K562 (cell line): ENCODE results near the gene UQCC2. TPM values are rescaled to one million over a fixed set of nuclear protein-coding genes. Genes with fewer than 3 reads are reported as not detected.
A peak's percentile ranks its signal among the peaks of the same experiment; 100 is the strongest.

Experiments used
- ATAC-seq: fragments of 200-7000 bp; cut with Tn5 transposase; 3 replicates; pipeline ENCODE4 v1.9.1; 2020; ENCODE audit warnings: moderate library complexity
- BruUV-seq: library from RNA; stranded (reverse); fragments of 400-500 nt; replicated peaks from 2 replicates; lab custom pipeline; 2021; lab: Mats Ljungman, UMichigan
- CTCF ChIA-PET: fragments of 300-600 bp; formaldehyde crosslinking; extraction: SDS; loops from one replicate; lab custom pipeline; 2021; ENCODE audit warnings: low intra/inter-chr PET ratio; lab: Yijun Ruan, JAX
- POLR2A ChIA-PET: fragments of 300-600, 350-650 bp; sonication (Branson Sonifier 250); formaldehyde crosslinking; extraction: SDS; loops from one replicate; lab custom pipeline; 2021; ENCODE audit warnings: antibody characterized with exemption, inconsistent platforms; lab: Yijun Ruan, JAX
- DNase-seq, 4 experiments: peaks; one replicate each; pipeline versions ENCODE4 v3.0.0 to v3.0.0-alpha.2; 2011 to 2018; ENCODE audit warnings: low spot score in 3 of 4, mixed read lengths in 3 of 4; ENCODE audit errors: extremely low read depth in 1 of 4
- FAIRE-seq: peaks from 2 replicates; lab custom pipeline; 2011; peaks lifted over from hg19 to GRCh38; lab: Jason Lieb, UNC
- H2AFZ ChIP-seq: 2 replicates; pipeline ENCODE4 v1.6.0; 2011; ENCODE audit warnings: low read depth, low read length, control low read depth, inconsistent platforms
- H3K27ac ChIP-seq: fragments of 200-600 bp; 3 replicates; pipeline ENCODE4 v1.8.0; 2011; ENCODE audit warnings: low read depth, mild to moderate bottlenecking, control low read depth, inconsistent platforms, low read length, moderate library complexity, mixed read lengths; ENCODE audit errors: extremely low read depth
- H3K27me3 ChIP-seq, 2 experiments: fragments of 300-600 bp in 1 of 2; 2 replicates in 1 of 2; 3 replicates in 1 of 2; pipeline versions ENCODE4 v1.6.0 to v1.8.0; 2011; ENCODE audit warnings: inconsistent platforms in 2 of 2, low read length in 2 of 2, mild to moderate bottlenecking in 1 of 2, mixed read lengths in 1 of 2, moderate library complexity in 1 of 2; ENCODE audit not compliant: control insufficient read depth in 2 of 2, insufficient read depth in 2 of 2
- H3K36me3 ChIP-seq: fragments of 300-600 bp; 3 replicates; pipeline ENCODE4 v1.8.0; 2011; ENCODE audit warnings: mild to moderate bottlenecking, low read length, inconsistent platforms; ENCODE audit not compliant: control insufficient read depth, insufficient read depth
- H3K4me1 ChIP-seq, 2 experiments: fragments of 200-600 bp in 1 of 2; replicated peaks in 1 of 2; 2 replicates in 1 of 2; 3 replicates in 1 of 2; pipeline versions ENCODE4 v1.5.1 to v1.8.0; 2011; ENCODE audit warnings: inconsistent platforms in 2 of 2, low read length in 2 of 2, mild to moderate bottlenecking in 1 of 2, mixed read lengths in 1 of 2, moderate library complexity in 1 of 2; ENCODE audit not compliant: control insufficient read depth in 2 of 2, insufficient read depth in 2 of 2
- H3K4me2 ChIP-seq: 2 replicates; pipeline ENCODE4 v1.6.1; 2011; ENCODE audit warnings: low read length, control low read depth, inconsistent platforms, mixed read lengths; ENCODE audit not compliant: insufficient read depth
- H3K4me3 ChIP-seq: fragments of 200-600 bp; sonication (generic), shearing (Covaris generic); 2 replicates; pipeline ENCODE4 v1.5.1; 2016; ENCODE audit warnings: control low read depth, inconsistent platforms
- H3K79me2 ChIP-seq: fragments of 200-600 bp; 3 replicates; pipeline ENCODE4 v1.8.0; 2011; ENCODE audit warnings: low read length, inconsistent platforms; ENCODE audit not compliant: control insufficient read depth, insufficient read depth
- H3K9ac ChIP-seq, 2 experiments: 2 replicates each; pipeline versions ENCODE4 v1.6.0 to v1.6.1; 2011; ENCODE audit warnings: low read depth in 2 of 2, low read length in 2 of 2, control low read depth in 1 of 2, inconsistent platforms in 1 of 2, mild to moderate bottlenecking in 1 of 2, mixed read lengths in 1 of 2; ENCODE audit not compliant: insufficient read depth in 1 of 2
- H3K9me1 ChIP-seq: one replicate; pipeline ENCODE4 v1.6.0; 2011; ENCODE audit warnings: inconsistent platforms, mild to moderate bottlenecking, low read length, moderate library complexity; ENCODE audit not compliant: control insufficient read depth, insufficient read depth
- H3K9me3 ChIP-seq: replicated peaks from 2 replicates; pipeline ENCODE4 v1.5.1; 2011; ENCODE audit warnings: low read depth, low read length, inconsistent platforms; ENCODE audit not compliant: control insufficient read depth, insufficient read depth
- H4K20me1 ChIP-seq: replicated peaks from 2 replicates; pipeline ENCODE4 v1.6.1; 2011; ENCODE audit warnings: low read length, inconsistent platforms, mixed read lengths; ENCODE audit not compliant: control insufficient read depth, insufficient read depth
- ELF1 ChIP-seq: fragments of 200-800 bp; sonication (Bioruptor generic); IDR thresholded peaks from 2 replicates; pipeline ENCODE4 v1.6.1; 2016; ENCODE audit warnings: missing genetic modification characterization, missing compliant biosample characterization
- ERF ChIP-seq: fragments of 450-650 bp; formaldehyde crosslinking; IDR thresholded peaks from 2 replicates; pipeline ENCODE4 v1.4.0; 2020; ENCODE audit warnings: mild to moderate bottlenecking, mixed read lengths
- KLF16 ChIP-seq: IDR thresholded peaks from 2 replicates; pipeline ENCODE4 v1.6.1; 2016; ENCODE audit warnings: antibody characterized with exemption
- NFIC ChIP-seq: fragments of 450-650 bp; IDR thresholded peaks from 2 replicates; pipeline ENCODE4 v1.6.1; 2017; ENCODE audit warnings: mild to moderate bottlenecking, inconsistent platforms
- PCBP1 ChIP-seq: fragments of 200-400 bp; formaldehyde crosslinking; IDR thresholded peaks from 2 replicates; pipeline ENCODE4 v1.6.1; 2018; ENCODE audit warnings: mild to moderate bottlenecking, low read depth, low read length; ENCODE audit not compliant: poor library complexity, severe bottlenecking
- SNRNP70 ChIP-seq: fragments of 200-400 bp; formaldehyde crosslinking; optimal IDR thresholded peaks from 2 replicates; pipeline ENCODE3; 2017; ENCODE audit warnings: low read depth, low read length
- STAG1 ChIP-seq: sonication (generic); formaldehyde crosslinking; IDR thresholded peaks from 2 replicates; pipeline ENCODE4 v1.5.0; 2020; ENCODE audit warnings: missing genetic modification reagents, borderline replicate concordance
- XRCC3 ChIP-seq: fragments of 450-650 bp; IDR thresholded peaks from 2 replicates; pipeline ENCODE4 v1.6.1; 2017; ENCODE audit warnings: mild to moderate bottlenecking, moderate library complexity
- ZNF140 ChIP-seq: fragments of 250-450 bp; sonication (Bioruptor Pico); IDR thresholded peaks from 2 replicates; pipeline ENCODE4 v1.8.0; 2021; ENCODE audit warnings: moderate library complexity, mild to moderate bottlenecking, inconsistent platforms
- ZNF316 ChIP-seq: fragments of 450-650 bp; IDR thresholded peaks from 2 replicates; pipeline ENCODE4 v1.6.1; 2016
- ZNF408 ChIP-seq: fragments of 250-450 bp; sonication (Bioruptor Pico); IDR thresholded peaks from 2 replicates; pipeline ENCODE4 v1.4.0; 2020; ENCODE audit warnings: low read depth, mild to moderate bottlenecking, moderate library complexity
- ZNF583 ChIP-seq: fragments of 250-450 bp; sonication (Bioruptor Pico); IDR thresholded peaks from 2 replicates; pipeline ENCODE4 v1.4.0; 2020
- ZNF695 ChIP-seq: fragments of 450-650 bp; formaldehyde crosslinking; IDR thresholded peaks from 2 replicates; pipeline ENCODE4 v1.4.0; 2020; ENCODE audit warnings: mild to moderate bottlenecking, moderate library complexity
- WGBS: fragments of 100-300 bp; shearing (Covaris generic); methylation state at CpG from one replicate; pipeline ENCODE4 v1.1.6; 2016; ENCODE audit warnings: low coverage, mixed read lengths; ENCODE audit not compliant: insufficient coverage; ENCODE audit errors: missing lambda C conversion rate; 5-methylcytosine and 5-hydroxymethylcytosine counted together
- in situ Hi-C: fragments of 300-500 bp; cut with MboI; formaldehyde crosslinking; loops from 4 replicates; pipeline ENCODE4 v1.15.0; 2018; ENCODE audit warnings: inconsistent platforms, mixed read lengths
- intact Hi-C: fragments of 100-400 bp; cut with micrococcal nuclease; formaldehyde crosslinking; loops from 2 replicates; pipeline ENCODE4 v1.14.2; 2022
- polyA plus RNA-seq, 8 experiments: library from polyadenylated mRNA; depleted of rRNA in 4 of 8; stranded (reverse) in 5 of 8; unstranded in 3 of 8; fragments of >200 nt; fragmentation: Nextera tagmentation in 2 of 8; fragmentation: Illumina TruSeq in 1 of 8; extraction: Ambion mirVana in 2 of 8; extraction: Trizol in 1 of 8; gene quantifications; 2 replicates each; pipeline versions ENCODE4 v1.2.1 to v1.2.3, GENCODE V29; 2011 to 2014; ENCODE audit warnings: inconsistent platforms in 1 of 8, missing spikeins in 1 of 8
- total RNA-seq, 7 experiments: library from RNA; depleted of rRNA in 6 of 7; stranded (reverse); fragments of >200 nt in 6 of 7; fragmentation: Illumina TruSeq in 2 of 7; extraction: Trizol in 2 of 7; gene quantifications; 2 replicates each; pipeline versions ENCODE4 v1.2.1 to v1.2.3, GENCODE V29; 2011 to 2021; ENCODE audit warnings: low replicate concordance in 1 of 7
- TF ChIP-seq, protein P1 (sequence below): fragments of 250-450 bp; sonication (Bioruptor Pico); IDR thresholded peaks from 2 replicates; pipeline ENCODE4 v1.9.0; 2021; ENCODE audit warnings: mild to moderate bottlenecking
- TF ChIP-seq, protein P2 (sequence below): fragments of 450-650 bp; formaldehyde crosslinking; IDR thresholded peaks from 2 replicates; pipeline ENCODE4 v1.4.0; 2022; ENCODE audit warnings: mild to moderate bottlenecking, moderate library complexity

UQCC2 gene
- total and polyA plus RNA-seq, 9 of the 15 experiments (the other 6 are each of a cell fraction or from before 2014, with no cell fraction given) = 58.5 to 927 (median 158) TPM

DNA sequence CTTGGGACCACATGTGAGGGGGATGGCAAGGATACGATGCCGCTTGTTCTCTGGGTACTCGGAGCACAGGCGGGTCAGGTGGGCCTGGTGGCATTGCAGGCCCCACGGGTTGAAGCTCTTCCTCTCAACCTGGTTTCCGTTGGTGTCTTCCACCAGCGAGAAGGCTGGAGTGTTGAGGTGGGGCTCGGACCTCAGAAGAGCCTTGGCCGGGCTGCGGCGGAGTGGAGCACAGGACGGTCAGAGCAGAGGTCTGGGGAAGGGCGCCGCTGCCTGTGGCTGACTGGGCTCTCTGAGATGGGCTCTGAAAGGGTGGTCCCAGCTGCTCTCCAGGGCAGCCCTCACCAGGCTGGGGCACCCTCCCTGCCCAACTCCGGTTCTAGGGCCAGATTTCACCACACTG lies 15.2 kb upstream of the UQCC2 start:
- TF ChIP-seq PCBP1 (no peak), ZNF408 (CRISPR knock-in tag) (no peak), ZNF695 (CRISPR knock-in tag) (no peak), XRCC3 (no peak), ZNF140 (no peak), KLF16 (no peak), ELF1 (tag) (no peak), ZNF316 (no peak), ERF (no peak), STAG1 (CRISPR knock-in tag) (no peak), ZNF583 (no peak), SNRNP70 (no peak), NFIC (no peak)
- TF ChIP-seq, protein P1, sequence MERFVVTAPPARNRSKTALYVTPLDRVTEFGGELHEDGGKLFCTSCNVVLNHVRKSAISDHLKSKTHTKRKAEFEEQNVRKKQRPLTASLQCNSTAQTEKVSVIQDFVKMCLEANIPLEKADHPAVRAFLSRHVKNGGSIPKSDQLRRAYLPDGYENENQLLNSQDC (CRISPR knock-in tag) = no peak
- TF ChIP-seq, protein P2, sequence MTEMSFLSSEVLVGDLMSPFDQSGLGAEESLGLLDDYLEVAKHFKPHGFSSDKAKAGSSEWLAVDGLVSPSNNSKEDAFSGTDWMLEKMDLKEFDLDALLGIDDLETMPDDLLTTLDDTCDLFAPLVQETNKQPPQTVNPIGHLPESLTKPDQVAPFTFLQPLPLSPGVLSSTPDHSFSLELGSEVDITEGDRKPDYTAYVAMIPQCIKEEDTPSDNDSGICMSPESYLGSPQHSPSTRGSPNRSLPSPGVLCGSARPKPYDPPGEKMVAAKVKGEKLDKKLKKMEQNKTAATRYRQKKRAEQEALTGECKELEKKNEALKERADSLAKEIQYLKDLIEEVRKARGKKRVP (CRISPR knock-in tag) = no peak
- Histone ChIP-seq H3K27ac (no peak overlapping the region), H2AFZ (no peak overlapping the region), H3K79me2 (no peaks in the 10 kb centered on the region), H3K36me3 (no peaks in the 10 kb centered on the region), H3K9me3 (no peaks in the 10 kb centered on the region), H3K4me3 (no peak overlapping the region), H3K4me1 (peaks cover 4 to 6% of the 10 kb centered on the region in 2 experiments; a peak in 3 of 5 replicates), H3K4me2 (no peak overlapping the region), H3K9ac (peak overlapping the region in 1 of 2 experiments; percentile 59; a peak in 1 of 4 replicates), H4K20me1 (peaks cover 16% of the 10 kb centered on the region; the same call in 1 of the 2 replicates), H3K9me1 (no peaks in the 10 kb centered on the region), H3K27me3 (peaks cover 65 to 93% of the 10 kb centered on the region in 2 experiments)
- FAIRE-seq = no peak
- under 1% methylated on average over 15 of the region's 15 CpGs for WGBS
- ChIA-PET CTCF (no interaction called here), POLR2A (interaction anchor here (0.5 to 1.0 kb wide), 3 partner anchors 10 to 306 kb away, joined by 3 to 4 read pairs (median 3); partner anchors contain the start of gene UQCC2)
- BruUV-seq = no TSS peak
- ATAC-seq = no peak
- intact Hi-C loops (no loop called here), in situ Hi-C loops (no loop called here)
- no peak for DNase-seq
